ENCODE measurements around the gene MAP3K20.
"Not testable (repeated sequence)": the region's sequence is repeated elsewhere in the genome, so short reads cannot be mapped to it uniquely, and the experiment has no call there.

The MAP3K20 gene

DNA sequence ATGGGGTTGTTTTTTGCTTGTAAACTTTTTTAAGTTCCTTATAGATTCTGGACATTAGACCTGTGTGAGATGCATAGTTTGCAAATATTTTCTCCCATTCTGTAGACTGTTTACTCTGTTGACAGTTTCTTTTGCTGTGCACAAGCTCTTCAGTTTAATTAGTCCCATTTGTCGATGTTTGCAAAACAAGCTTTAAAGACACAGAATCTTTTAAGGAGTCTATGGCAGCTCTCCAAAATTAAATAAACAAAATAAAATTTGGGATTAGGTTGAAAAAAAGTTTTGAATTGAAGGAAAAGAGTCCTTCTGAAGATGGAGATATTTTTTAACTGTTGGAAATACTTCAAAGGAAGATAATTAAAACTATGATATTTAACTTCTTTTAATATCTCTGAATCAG, 88.8 kb downstream of the MAP3K20 start:
- Mint-ChIP-seq H3K4me1 (ENCODE audit: low read depth) (no peaks in the 10 kb centered on the region), H3K4me3 (no peak overlapping the region), H3K27me3 (peaks cover 7% of the 10 kb centered on the region), H3K27ac (no peak overlapping the region), H3K36me3 (ENCODE audit: low read depth) (no peaks in the 10 kb centered on the region), H3K9me3 (peaks cover 4% of the 10 kb centered on the region)

DNA sequence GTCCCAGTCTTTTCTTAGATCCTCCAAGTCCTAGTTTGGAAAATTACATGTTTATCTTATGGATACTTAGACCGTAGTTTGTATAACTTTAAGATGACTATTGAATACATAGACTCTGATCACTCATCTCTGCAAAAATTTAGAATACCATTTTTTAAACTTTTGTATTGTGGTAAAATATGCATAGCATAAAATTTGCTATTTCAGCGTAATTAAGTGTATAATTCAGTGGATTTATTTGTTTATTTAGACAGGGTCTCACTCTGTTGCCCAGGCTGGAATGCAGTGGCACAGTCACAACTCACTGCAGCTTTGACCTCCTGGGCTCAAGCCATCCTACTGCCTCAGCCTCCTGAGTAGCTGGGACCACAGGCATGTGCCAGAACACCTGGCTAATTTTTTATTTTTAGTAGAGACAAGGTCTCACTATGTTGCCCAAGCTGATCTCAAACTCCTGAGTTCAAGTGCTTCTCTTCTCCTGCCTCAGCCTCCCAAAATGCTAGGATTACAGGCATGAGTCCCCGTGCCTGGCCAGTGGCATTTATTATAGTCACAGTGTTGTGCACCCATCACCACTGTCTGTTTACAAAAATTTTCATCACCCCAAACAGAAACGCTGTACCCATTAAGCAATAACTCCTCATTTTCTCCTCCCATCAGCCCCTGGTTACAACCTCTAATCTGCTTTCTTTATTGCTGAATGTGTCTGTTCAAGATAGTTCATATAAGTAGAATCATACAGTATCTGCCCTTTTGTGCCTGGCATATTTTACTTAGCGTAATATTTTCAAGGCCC, 90.0 kb downstream of the MAP3K20 start:
- Mint-ChIP-seq H3K27me3 (peaks cover 3% of the 10 kb centered on the region), H3K4me3 (no peak overlapping the region), H3K9me3 (peaks cover 4% of the 10 kb centered on the region)

DNA sequence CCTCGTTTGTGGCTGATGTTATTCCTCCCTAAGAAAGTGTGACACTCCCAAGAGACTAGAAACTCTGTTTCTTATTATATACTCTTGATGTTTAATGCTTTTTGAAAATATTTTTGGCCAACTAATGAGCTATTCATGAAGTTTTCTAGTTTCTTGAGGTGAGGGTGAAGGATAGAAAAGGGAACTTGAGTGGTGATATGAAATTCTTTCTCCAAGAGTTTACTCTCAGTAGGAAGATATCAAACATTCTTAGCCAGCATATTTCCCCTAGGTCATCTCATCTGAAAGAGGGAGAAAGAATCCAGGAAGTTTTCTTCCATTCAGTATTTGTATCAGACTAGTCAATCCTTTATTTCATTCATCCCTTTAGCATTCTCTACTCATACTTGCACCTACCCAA, 95.7 kb downstream of the MAP3K20 start:
- Mint-ChIP-seq H3K36me3 (ENCODE audit: low read depth) (no peaks in the 10 kb centered on the region), H3K4me3 (no peak overlapping the region), H3K27me3 (peaks cover 14% of the 10 kb centered on the region), H3K4me1 (ENCODE audit: low read depth) (no peaks in the 10 kb centered on the region), H3K9me3 (no peaks in the 10 kb centered on the region), H3K27ac (no peak overlapping the region)

More for the DNA sequence above, 90.0 kb downstream of the MAP3K20 start:
- Mint-ChIP-seq H3K36me3 (ENCODE audit: low read depth) (no peaks in the 10 kb centered on the region), H3K27ac (no peak overlapping the region), H3K4me1 (ENCODE audit: low read depth) (no peaks in the 10 kb centered on the region)

DNA sequence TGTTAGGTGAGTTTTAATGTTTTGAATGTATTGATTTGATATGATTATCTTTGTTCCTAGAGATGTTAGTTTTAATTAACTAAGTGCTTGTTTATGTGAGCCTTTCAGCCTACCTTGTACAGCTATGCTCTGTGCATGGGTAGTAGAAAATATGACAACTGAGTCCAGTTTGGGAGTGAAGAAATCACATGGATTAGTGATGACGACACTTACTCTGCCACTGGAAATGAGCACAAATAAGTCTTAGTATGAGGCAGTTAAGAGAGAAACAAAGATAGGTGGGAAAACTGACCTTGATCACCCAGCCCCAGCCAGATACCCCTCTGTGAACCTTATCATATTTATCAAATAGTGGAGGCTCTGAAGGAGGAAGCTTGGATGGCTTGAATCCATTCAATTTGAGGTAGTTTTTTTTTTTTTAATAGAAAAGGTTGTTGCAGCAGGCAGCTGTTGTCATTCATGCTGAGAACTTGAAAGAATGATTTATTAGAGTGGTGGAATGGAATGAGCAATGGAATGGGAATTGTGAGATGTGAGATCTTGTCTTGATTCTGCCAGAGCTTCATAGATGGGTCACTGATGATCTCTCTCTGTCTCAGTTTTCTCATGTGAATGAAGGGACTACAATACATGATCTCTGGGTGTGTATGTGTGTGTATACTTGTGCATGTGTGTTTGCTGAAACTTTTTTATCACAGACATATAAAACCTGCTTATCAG, 96.4 kb downstream of the MAP3K20 start:
- no peaks in the 10 kb centered on the region for H3K36me3 Mint-ChIP-seq (ENCODE audit: low read depth)
- no peaks in the 10 kb centered on the region for H3K9me3 Mint-ChIP-seq
- H3K27me3 Mint-ChIP-seq: peaks cover 21% of the 10 kb centered on the region
- no peak overlapping the region for H3K4me3 Mint-ChIP-seq
- H3K4me1 Mint-ChIP-seq (ENCODE audit: low read depth): no peaks in the 10 kb centered on the region
- H3K27ac Mint-ChIP-seq: no peak overlapping the region

DNA sequence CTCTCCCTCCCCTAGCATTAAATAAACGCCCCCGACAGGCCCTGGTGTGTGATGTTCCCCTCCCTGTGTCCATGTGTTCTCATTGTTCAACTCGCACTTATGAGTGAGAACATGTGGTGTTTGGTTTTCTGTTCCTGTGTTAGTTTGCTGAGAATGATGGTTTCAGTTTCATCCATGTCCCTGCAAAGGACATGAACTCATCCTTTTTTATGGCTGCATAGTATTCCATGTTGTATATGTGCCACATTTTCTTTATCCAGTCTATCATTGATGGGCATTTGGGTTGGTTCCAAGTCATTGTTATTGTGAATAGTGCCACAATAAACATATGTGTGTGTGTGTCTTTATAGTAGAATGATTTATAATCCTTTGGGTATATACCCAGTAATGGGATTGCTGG, 98.7 kb downstream of the MAP3K20 start:
- peaks cover 21% of the 10 kb centered on the region for H3K27me3 Mint-ChIP-seq
- H3K27ac Mint-ChIP-seq; H3K4me3 Mint-ChIP-seq; H3K4me1 Mint-ChIP-seq (ENCODE audit: low read depth); H3K36me3 Mint-ChIP-seq (ENCODE audit: low read depth); H3K9me3 Mint-ChIP-seq: not testable (repeated sequence)

DNA sequence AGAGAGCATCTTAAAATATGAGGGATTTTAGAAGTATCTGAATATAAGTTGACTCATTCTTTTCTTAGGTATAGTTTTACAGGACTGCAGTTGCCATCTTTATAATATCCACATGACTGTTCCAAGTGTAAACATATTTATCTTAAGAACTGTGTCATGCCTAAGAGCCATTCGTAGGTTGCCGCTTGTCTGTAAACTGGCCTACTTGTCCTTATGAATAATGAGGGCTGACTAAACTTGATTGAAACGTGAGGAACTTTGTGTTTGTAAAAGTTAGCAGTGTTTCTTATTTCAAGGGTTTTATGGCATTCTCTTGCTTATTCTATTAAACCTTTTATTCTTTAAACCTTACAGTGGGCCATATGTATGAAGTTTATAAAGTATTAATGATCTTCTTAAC, 99.6 kb downstream of the MAP3K20 start:
- no peaks in the 10 kb centered on the region for H3K4me1 Mint-ChIP-seq (ENCODE audit: low read depth)
- H3K4me3 Mint-ChIP-seq: no peak overlapping the region
- no peaks in the 10 kb centered on the region for H3K9me3 Mint-ChIP-seq
- no peak overlapping the region for H3K27ac Mint-ChIP-seq
- H3K27me3 Mint-ChIP-seq: peaks cover 21% of the 10 kb centered on the region
- H3K36me3 Mint-ChIP-seq (ENCODE audit: low read depth): no peaks in the 10 kb centered on the region

DNA sequence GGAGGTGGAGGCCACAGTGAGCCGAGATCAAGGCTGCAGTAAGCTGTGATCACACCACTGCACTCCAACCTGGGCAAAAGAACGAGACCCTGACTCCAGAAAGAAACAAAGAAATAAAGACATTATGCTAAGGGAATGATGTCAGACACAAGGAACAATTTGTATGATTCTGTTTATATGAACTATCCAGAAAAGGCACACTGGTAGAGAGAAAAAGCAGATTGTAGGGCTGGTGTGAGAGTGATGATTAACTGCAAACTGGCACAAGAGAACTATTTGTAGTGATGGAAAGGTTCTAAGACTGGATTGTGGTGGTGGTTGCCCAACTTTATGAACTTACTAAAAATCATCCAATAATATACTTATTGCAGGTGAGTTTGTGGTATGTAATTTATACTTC, 106.3 kb downstream of the MAP3K20 start:
- Mint-ChIP-seq H3K4me1 (ENCODE audit: low read depth) (no peaks in the 10 kb centered on the region), H3K27ac (no peak overlapping the region)

DNA sequence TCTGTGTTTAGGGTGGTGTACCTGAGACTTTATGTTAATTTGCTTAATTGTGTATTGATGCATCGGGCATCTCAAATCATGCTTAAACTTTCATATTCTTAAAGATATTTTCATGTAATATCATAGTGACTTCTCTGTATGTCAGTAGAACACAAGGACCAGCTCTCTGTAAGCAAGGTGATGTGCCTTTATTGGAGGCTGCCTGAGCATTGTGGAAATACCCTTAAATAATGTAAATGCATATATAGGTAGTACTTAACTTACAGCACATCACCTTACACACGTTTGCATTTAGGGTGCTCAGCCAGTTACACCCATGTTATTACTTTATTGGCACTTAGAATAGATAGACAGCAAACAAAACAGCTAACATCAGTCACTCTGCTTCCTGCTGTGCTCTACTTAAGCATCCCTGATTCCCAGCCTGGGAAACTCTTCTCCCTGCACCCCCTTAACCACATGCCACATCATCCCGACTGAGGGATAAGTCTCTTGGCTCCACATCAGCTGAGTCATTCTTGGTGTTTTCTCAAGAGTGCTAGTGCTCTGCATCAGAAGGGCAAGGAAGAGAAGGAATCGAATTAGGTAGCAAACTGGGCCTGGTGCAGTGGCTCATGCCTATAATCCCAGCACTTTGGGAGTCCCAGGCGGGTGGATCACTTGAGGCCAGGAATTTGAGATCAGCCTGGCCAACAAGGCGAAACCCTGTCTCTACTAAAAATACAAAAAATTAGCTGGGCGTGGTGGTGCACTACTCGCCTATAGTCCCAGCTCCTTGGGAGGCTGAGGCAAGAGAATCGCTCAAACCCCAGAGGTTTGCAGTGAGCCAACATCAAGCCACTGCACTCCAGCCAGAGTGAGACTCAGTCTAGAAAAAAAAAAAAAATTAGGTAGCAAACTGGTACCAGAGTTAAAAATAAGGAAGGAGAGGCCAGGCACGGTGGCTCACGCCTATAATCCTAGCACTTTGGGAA, 108.7 kb downstream of the MAP3K20 start:
- Mint-ChIP-seq H3K4me1 (ENCODE audit: low read depth) (no peaks in the 10 kb centered on the region), H3K36me3 (ENCODE audit: low read depth) (no peaks in the 10 kb centered on the region), H3K27me3 (peaks cover 3% of the 10 kb centered on the region)

More for the DNA sequence above, 106.3 kb downstream of the MAP3K20 start:
- Mint-ChIP-seq H3K4me3 (no peak overlapping the region), H3K36me3 (ENCODE audit: low read depth) (no peaks in the 10 kb centered on the region), H3K9me3 (no peaks in the 10 kb centered on the region), H3K27me3 (peaks cover 4% of the 10 kb centered on the region)

DNA sequence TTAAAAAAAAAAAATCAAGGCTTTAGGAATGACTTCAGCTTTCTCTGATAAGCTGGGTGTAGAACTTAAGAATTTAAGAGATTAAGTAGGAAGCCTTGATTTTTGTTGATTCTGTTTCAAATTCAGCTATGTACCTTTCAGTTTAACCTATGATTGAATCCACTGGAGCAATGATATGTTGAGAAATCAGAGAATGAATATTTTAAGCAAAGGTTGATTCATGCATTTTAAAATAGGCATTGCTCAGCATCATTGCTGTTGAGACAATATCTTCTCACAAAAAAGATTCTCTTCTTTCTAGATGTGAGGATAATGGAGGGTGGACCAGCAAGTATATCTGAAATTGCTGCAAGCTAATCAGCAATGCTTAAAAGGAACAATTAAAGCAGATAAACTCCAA, 109.8 kb downstream of the MAP3K20 start:
- no peaks in the 10 kb centered on the region for H3K36me3 Mint-ChIP-seq (ENCODE audit: low read depth)
- H3K27ac Mint-ChIP-seq: no peak overlapping the region
- no peaks in the 10 kb centered on the region for H3K9me3 Mint-ChIP-seq
- H3K4me1 Mint-ChIP-seq (ENCODE audit: low read depth): no peaks in the 10 kb centered on the region
- H3K4me3 Mint-ChIP-seq: no peak overlapping the region
- peaks cover 3% of the 10 kb centered on the region for H3K27me3 Mint-ChIP-seq

More for the DNA sequence above, 108.7 kb downstream of the MAP3K20 start:
- Mint-ChIP-seq H3K27ac (no peak overlapping the region), H3K9me3 (no peaks in the 10 kb centered on the region), H3K4me3 (no peak overlapping the region)

DNA sequence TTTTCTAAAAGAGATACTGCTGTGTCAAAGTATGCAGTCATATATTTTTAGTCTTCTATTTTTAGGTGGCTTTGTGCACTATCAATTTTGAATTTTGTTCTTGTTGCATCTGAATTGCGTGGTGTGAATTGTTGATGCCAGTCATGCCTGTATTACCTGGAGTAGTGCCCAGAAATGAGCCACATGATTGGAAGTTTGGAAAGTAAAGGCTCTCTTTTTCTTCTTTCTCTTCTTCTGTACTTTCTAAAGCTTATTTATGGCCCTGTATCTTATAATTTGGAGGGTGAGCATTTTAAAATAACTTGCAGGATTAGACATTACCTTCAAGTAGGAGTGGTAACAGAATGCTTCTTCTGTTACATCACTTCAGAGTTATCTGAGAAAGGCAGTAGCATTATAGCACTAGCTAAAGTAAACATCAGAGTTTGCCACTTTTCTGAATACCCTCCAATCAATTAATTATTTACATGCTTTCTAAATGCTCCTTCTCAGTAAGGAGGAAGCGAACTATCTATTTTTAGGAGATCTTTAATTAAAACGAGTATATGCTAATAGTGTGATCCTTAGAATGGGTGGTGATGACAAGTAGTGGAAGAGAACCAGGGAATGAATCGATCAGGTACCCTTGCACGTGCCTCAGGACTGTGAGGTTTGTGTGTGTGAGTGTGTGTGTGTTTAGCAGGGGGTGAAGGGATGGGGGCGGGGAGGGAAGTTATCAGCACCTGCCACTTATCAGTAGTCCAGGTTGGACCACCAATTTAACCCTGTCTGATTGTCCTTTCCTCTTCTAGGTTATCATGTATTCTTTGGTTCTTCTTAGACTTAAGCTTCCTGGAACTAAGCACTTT, 112.5 kb downstream of the MAP3K20 start:
- no peak overlapping the region for H3K4me3 Mint-ChIP-seq
- no peaks in the 10 kb centered on the region for H3K9me3 Mint-ChIP-seq
- H3K27me3 Mint-ChIP-seq: peaks cover 5% of the 10 kb centered on the region
- H3K27ac Mint-ChIP-seq: no peak overlapping the region
- H3K4me1 Mint-ChIP-seq (ENCODE audit: low read depth): no peaks in the 10 kb centered on the region
- H3K36me3 Mint-ChIP-seq (ENCODE audit: low read depth): no peaks in the 10 kb centered on the region

DNA sequence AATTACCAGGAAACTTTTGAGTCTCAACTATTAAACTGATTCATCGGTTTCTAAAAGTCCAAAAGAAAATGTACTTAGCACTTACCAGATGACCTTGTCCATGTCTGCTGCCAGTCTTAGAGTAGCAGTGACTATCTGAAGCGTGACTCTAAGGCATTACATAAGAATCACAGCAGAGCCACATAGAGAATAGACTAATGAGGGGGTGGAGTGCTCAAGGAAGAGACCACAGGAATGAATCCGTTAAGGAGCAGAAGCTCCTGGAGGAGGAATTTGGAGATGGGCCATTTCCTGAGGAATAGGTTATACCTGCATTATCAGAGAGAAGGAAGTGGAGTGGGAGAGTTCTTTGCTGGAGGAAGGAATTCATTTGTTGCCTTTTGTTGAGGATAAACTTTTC, 116.0 kb downstream of the MAP3K20 start:
- H3K4me1 Mint-ChIP-seq (ENCODE audit: low read depth): no peaks in the 10 kb centered on the region
- H3K4me3 Mint-ChIP-seq: no peak overlapping the region
- no peak overlapping the region for H3K27ac Mint-ChIP-seq
- peaks cover 9% of the 10 kb centered on the region for H3K27me3 Mint-ChIP-seq
- no peaks in the 10 kb centered on the region for H3K36me3 Mint-ChIP-seq (ENCODE audit: low read depth)
- no peaks in the 10 kb centered on the region for H3K9me3 Mint-ChIP-seq

DNA sequence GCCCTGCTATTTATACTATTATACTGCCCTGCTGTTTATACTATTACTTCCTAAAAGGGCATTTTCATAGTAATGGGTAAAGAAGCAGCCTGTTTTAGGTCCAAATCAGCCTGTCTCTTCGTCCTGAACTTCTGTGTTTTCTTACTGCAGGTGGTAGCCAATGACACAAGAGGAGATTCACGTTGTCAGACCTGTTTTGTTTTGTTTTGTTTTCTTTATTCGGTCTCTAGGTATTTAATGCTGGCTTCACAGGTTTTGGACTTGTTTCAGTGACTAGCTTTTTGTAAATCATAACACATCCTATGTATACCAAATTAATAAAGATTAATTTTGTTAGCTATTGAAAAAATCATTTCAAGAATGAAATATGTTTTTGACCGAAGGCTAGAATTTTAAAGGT, 116.4 kb downstream of the MAP3K20 start:
- H3K9me3 Mint-ChIP-seq: no peaks in the 10 kb centered on the region
- H3K4me1 Mint-ChIP-seq (ENCODE audit: low read depth): no peaks in the 10 kb centered on the region
- H3K27ac Mint-ChIP-seq: no peak overlapping the region
- H3K36me3 Mint-ChIP-seq (ENCODE audit: low read depth): no peaks in the 10 kb centered on the region
- no peak overlapping the region for H3K4me3 Mint-ChIP-seq
- H3K27me3 Mint-ChIP-seq: peaks cover 9% of the 10 kb centered on the region

DNA sequence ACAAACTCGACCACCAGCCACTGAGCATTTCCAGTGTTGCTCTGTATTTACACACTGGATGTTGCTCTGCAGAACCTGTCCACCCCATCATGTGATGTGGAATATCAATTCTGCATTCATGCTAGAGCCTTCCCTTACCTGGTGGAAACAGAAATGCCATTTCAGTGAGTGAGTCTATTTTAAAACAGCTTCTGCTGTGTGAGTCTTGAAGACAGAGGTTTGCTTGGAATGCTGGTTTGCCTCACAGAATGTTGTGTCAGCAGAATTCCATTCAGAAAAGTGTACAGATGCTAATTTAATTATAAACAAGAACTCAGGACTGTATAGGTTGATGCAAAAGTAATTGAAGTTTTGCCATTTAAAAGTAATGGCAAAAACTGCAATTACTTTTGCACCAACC, 118.3 kb downstream of the MAP3K20 start:
- Mint-ChIP-seq H3K9me3 (no peaks in the 10 kb centered on the region), H3K4me1 (ENCODE audit: low read depth) (no peaks in the 10 kb centered on the region), H3K4me3 (no peak overlapping the region), H3K36me3 (ENCODE audit: low read depth) (no peaks in the 10 kb centered on the region), H3K27me3 (peaks cover 9% of the 10 kb centered on the region), H3K27ac (no peak overlapping the region)

DNA sequence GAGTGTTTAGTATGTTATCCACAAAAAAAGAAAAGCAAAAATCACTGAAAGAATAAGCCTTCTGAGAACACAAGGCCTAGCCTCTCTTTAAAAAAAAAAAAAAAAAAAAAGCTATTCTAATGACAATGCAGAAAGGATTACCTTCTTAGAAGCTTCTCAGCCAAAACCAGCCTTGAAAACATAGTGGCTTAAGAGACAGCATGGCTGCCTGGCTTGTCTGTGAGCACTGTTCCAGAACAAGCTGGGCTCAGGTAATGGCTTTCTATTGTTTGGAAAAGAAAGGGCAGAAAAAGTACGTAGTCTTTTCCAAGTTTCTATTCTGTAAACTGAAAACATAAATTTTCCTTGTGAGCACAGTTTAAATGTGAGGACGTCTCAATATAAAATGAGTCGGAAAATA, 119.5 kb downstream of the MAP3K20 start:
- H3K4me3 Mint-ChIP-seq: no peak overlapping the region
- no peaks in the 10 kb centered on the region for H3K4me1 Mint-ChIP-seq (ENCODE audit: low read depth)
- no peak overlapping the region for H3K27ac Mint-ChIP-seq
- no peaks in the 10 kb centered on the region for H3K9me3 Mint-ChIP-seq
- H3K36me3 Mint-ChIP-seq (ENCODE audit: low read depth): no peaks in the 10 kb centered on the region
- H3K27me3 Mint-ChIP-seq: peaks cover 9% of the 10 kb centered on the region

Measured in stimulated activated naive CD8-positive, alpha-beta T cell treated with anti-CD3 and anti-CD28 coated beads, Interleukin-15, Interleukin-2, amounts not matched to agents 100 ng/mL and 50 ng/mL, for 24 hours (primary cell).